ENCODE data around the gene ADAMTS6.
"Not testable (repeated sequence)": the region's sequence is repeated elsewhere in the genome, so short reads cannot be mapped to it uniquely, and the experiment has no call there.

ADAMTS6 gene

GRCh38 chr5:65194871-65195270, 286.8 kb downstream of the ADAMTS6 start:
- no peak overlapping the region for H3K27ac ChIP-seq (ENCODE audit: low read length)

GRCh38 chr5:65192331-65192730, 289.4 kb downstream of the ADAMTS6 start:
- H3K27ac ChIP-seq (ENCODE audit: low read length): no peak overlapping the region
- no peaks in the 10 kb centered on the region for H3K4me1 ChIP-seq (ENCODE audit: control insufficient read depth, low read depth, low read length)
- no peak overlapping the region for H3K9ac ChIP-seq (ENCODE audit: low read length)
- no peaks in the 10 kb centered on the region for H3K9me3 ChIP-seq (ENCODE audit: control insufficient read depth, low read depth, low read length)
- H3K27me3 ChIP-seq (ENCODE audit: control insufficient read depth, insufficient read depth, low read length): no peaks in the 10 kb centered on the region
- no peak overlapping the region for H3K4me3 ChIP-seq (ENCODE audit: low read length)
- H3K36me3 ChIP-seq (ENCODE audit: control insufficient read depth, low read depth, low read length): no peaks in the 10 kb centered on the region

More at GRCh38 chr5:65194871-65195270, 286.8 kb downstream of the ADAMTS6 start:
- Histone ChIP-seq H3K27me3 (ENCODE audit: control insufficient read depth, insufficient read depth, low read length) (no peaks in the 10 kb centered on the region), H3K4me3 (ENCODE audit: low read length) (no peak overlapping the region), H3K36me3 (ENCODE audit: control insufficient read depth, low read depth, low read length) (no peaks in the 10 kb centered on the region), H3K9ac (ENCODE audit: low read length) (no peak overlapping the region), H3K9me3 (ENCODE audit: control insufficient read depth, low read depth, low read length) (no peaks in the 10 kb centered on the region), H3K4me1 (ENCODE audit: control insufficient read depth, low read depth, low read length) (no peaks in the 10 kb centered on the region)

- no peak overlapping the region for H3K4me3 ChIP-seq (ENCODE audit: low read length)
- H3K27me3 ChIP-seq (ENCODE audit: control insufficient read depth, insufficient read depth, low read length): no peaks in the 10 kb centered on the region
- no peaks in the 10 kb centered on the region for H3K9me3 ChIP-seq (ENCODE audit: control insufficient read depth, low read depth, low read length)
- no peaks in the 10 kb centered on the region for H3K4me1 ChIP-seq (ENCODE audit: control insufficient read depth, low read depth, low read length)
- no peak overlapping the region for H3K9ac ChIP-seq (ENCODE audit: low read length)
- H3K36me3 ChIP-seq (ENCODE audit: control insufficient read depth, low read depth, low read length): no peaks in the 10 kb centered on the region
- H3K27ac ChIP-seq (ENCODE audit: low read length): no peak overlapping the region
Observed at GRCh38 chr5:65191554-65192135, 290.1 kb downstream of the ADAMTS6 start.

- no peak overlapping the region for H3K4me3 ChIP-seq (ENCODE audit: low read length)
- no peaks in the 10 kb centered on the region for H3K27me3 ChIP-seq (ENCODE audit: control insufficient read depth, insufficient read depth, low read length)
- no peaks in the 10 kb centered on the region for H3K9me3 ChIP-seq (ENCODE audit: control insufficient read depth, low read depth, low read length)
- H3K4me1 ChIP-seq (ENCODE audit: control insufficient read depth, low read depth, low read length): no peaks in the 10 kb centered on the region
- no peaks in the 10 kb centered on the region for H3K36me3 ChIP-seq (ENCODE audit: control insufficient read depth, low read depth, low read length)
- no peak overlapping the region for H3K27ac ChIP-seq (ENCODE audit: low read length)
- H3K9ac ChIP-seq (ENCODE audit: low read length): no peak overlapping the region
Observed at GRCh38 chr5:65190328-65191053, 291.2 kb downstream of the ADAMTS6 start.

GRCh38 chr5:65186646-65187227, 295.0 kb downstream of the ADAMTS6 start:
- Histone ChIP-seq H3K9me3 (ENCODE audit: control insufficient read depth, low read depth, low read length) (no peaks in the 10 kb centered on the region), H3K27ac (ENCODE audit: low read length) (no peak overlapping the region), H3K9ac (ENCODE audit: low read length) (no peak overlapping the region), H3K36me3 (ENCODE audit: control insufficient read depth, low read depth, low read length) (no peaks in the 10 kb centered on the region), H3K4me1 (ENCODE audit: control insufficient read depth, low read depth, low read length) (peaks cover 12% of the 10 kb centered on the region), H3K27me3 (ENCODE audit: control insufficient read depth, insufficient read depth, low read length) (no peaks in the 10 kb centered on the region), H3K4me3 (ENCODE audit: low read length) (no peak overlapping the region)

GRCh38 chr5:65185468-65185867, 296.3 kb downstream of the ADAMTS6 start:
- Histone ChIP-seq H3K4me1 (ENCODE audit: control insufficient read depth, low read depth, low read length) (peaks cover 12% of the 10 kb centered on the region), H3K4me3 (ENCODE audit: low read length) (no peak overlapping the region), H3K27me3 (ENCODE audit: control insufficient read depth, insufficient read depth, low read length) (no peaks in the 10 kb centered on the region), H3K9me3 (ENCODE audit: control insufficient read depth, low read depth, low read length) (no peaks in the 10 kb centered on the region), H3K27ac (ENCODE audit: low read length) (no peak overlapping the region), H3K36me3 (ENCODE audit: control insufficient read depth, low read depth, low read length) (no peaks in the 10 kb centered on the region), H3K9ac (ENCODE audit: low read length) (no peak overlapping the region)

- no peak overlapping the region for H3K4me3 ChIP-seq (ENCODE audit: low read length)
- H3K36me3 ChIP-seq (ENCODE audit: control insufficient read depth, low read depth, low read length): no peaks in the 10 kb centered on the region
- no peak overlapping the region for H3K27ac ChIP-seq (ENCODE audit: low read length)
- no peak overlapping the region for H3K9ac ChIP-seq (ENCODE audit: low read length)
- no peaks in the 10 kb centered on the region for H3K27me3 ChIP-seq (ENCODE audit: control insufficient read depth, insufficient read depth, low read length)
- H3K9me3 ChIP-seq (ENCODE audit: control insufficient read depth, low read depth, low read length): no peaks in the 10 kb centered on the region
- peaks cover 12% of the 10 kb centered on the region for H3K4me1 ChIP-seq (ENCODE audit: control insufficient read depth, low read depth, low read length)
Observed at GRCh38 chr5:65184780-65185179, 296.9 kb downstream of the ADAMTS6 start.

- not testable (repeated sequence) for H3K36me3 ChIP-seq (ENCODE audit: control insufficient read depth, low read depth, low read length)
Observed at GRCh38 chr5:65174231-65174630, 307.5 kb downstream of the ADAMTS6 start.

GRCh38 chr5:65173130-65173525, 308.6 kb downstream of the ADAMTS6 start:
- no peaks in the 10 kb centered on the region for H3K27me3 ChIP-seq (ENCODE audit: control insufficient read depth, insufficient read depth, low read length)
- no peaks in the 10 kb centered on the region for H3K4me1 ChIP-seq (ENCODE audit: control insufficient read depth, low read depth, low read length)
- H3K4me3 ChIP-seq (ENCODE audit: low read length): no peak overlapping the region
- H3K9ac ChIP-seq (ENCODE audit: low read length): no peak overlapping the region
- H3K27ac ChIP-seq (ENCODE audit: low read length): no peak overlapping the region
- no peaks in the 10 kb centered on the region for H3K9me3 ChIP-seq (ENCODE audit: control insufficient read depth, low read depth, low read length)
- no peaks in the 10 kb centered on the region for H3K36me3 ChIP-seq (ENCODE audit: control insufficient read depth, low read depth, low read length)

More at GRCh38 chr5:65174231-65174630, 307.5 kb downstream of the ADAMTS6 start:
- H3K27ac ChIP-seq (ENCODE audit: low read length); H3K9ac ChIP-seq (ENCODE audit: low read length); H3K4me3 ChIP-seq (ENCODE audit: low read length); H3K27me3 ChIP-seq (ENCODE audit: control insufficient read depth, insufficient read depth, low read length); H3K9me3 ChIP-seq (ENCODE audit: control insufficient read depth, low read depth, low read length); H3K4me1 ChIP-seq (ENCODE audit: control insufficient read depth, low read depth, low read length): not testable (repeated sequence)

- Histone ChIP-seq H3K27me3 (ENCODE audit: control insufficient read depth, insufficient read depth, low read length) (no peaks in the 10 kb centered on the region), H3K9me3 (ENCODE audit: control insufficient read depth, low read depth, low read length) (no peaks in the 10 kb centered on the region), H3K27ac (ENCODE audit: low read length) (no peak overlapping the region), H3K9ac (ENCODE audit: low read length) (no peak overlapping the region), H3K4me3 (ENCODE audit: low read length) (no peak overlapping the region), H3K36me3 (ENCODE audit: control insufficient read depth, low read depth, low read length) (no peaks in the 10 kb centered on the region), H3K4me1 (ENCODE audit: control insufficient read depth, low read depth, low read length) (no peaks in the 10 kb centered on the region)
Observed at GRCh38 chr5:65172486-65173129, 309.1 kb downstream of the ADAMTS6 start.

- no peak overlapping the region for H3K4me3 ChIP-seq (ENCODE audit: low read length)
- no peak overlapping the region for H3K27ac ChIP-seq (ENCODE audit: low read length)
Observed at GRCh38 chr5:65171645-65172044, 310.1 kb downstream of the ADAMTS6 start.

More at GRCh38 chr5:65171645-65172044, 310.1 kb downstream of the ADAMTS6 start:
- Histone ChIP-seq H3K9ac (ENCODE audit: low read length) (no peak overlapping the region), H3K4me1 (ENCODE audit: control insufficient read depth, low read depth, low read length) (no peaks in the 10 kb centered on the region), H3K9me3 (ENCODE audit: control insufficient read depth, low read depth, low read length) (no peaks in the 10 kb centered on the region), H3K27me3 (ENCODE audit: control insufficient read depth, insufficient read depth, low read length) (no peaks in the 10 kb centered on the region), H3K36me3 (ENCODE audit: control insufficient read depth, low read depth, low read length) (no peaks in the 10 kb centered on the region)
